ENCODE results near the gene AJAP1.

AJAP1 gene

GRCh38 chr1:4624141-4624715 is 30.2 kb upstream of the AJAP1 start:
- H3K4me3 ChIP-seq (ENCODE audit: low read depth, low read length) = no peak overlapping the region
- no peak for TF ChIP-seq CTCF (IDR thresholded peaks at IDR 0.05; ENCODE audit: insufficient read depth, low read depth, low read length, missing control alignments)
- DNase-seq (ENCODE audit: low read depth) = no peak

GRCh38 chr1:4624801-4625200 is 29.6 kb upstream of the AJAP1 start:
- no peak overlapping the region for H3K4me3 ChIP-seq (ENCODE audit: low read depth, low read length)
- TF ChIP-seq CTCF (IDR thresholded peaks at IDR 0.05; ENCODE audit: insufficient read depth, low read depth, low read length, missing control alignments) = no peak
- no peak for DNase-seq (ENCODE audit: low read depth)

GRCh38 chr1:4626061-4626460 is 28.3 kb upstream of the AJAP1 start:
- no peak for TF ChIP-seq CTCF (IDR thresholded peaks at IDR 0.05; ENCODE audit: insufficient read depth, low read depth, low read length, missing control alignments)
- no peak for DNase-seq (ENCODE audit: low read depth)

GRCh38 chr1:4626560-4627319 is 27.7 kb upstream of the AJAP1 start:
- no peak for DNase-seq (ENCODE audit: low read depth)
- no peak overlapping the region for H3K4me3 ChIP-seq (ENCODE audit: low read depth, low read length)
- TF ChIP-seq CTCF (IDR thresholded peaks at IDR 0.05; ENCODE audit: insufficient read depth, low read depth, low read length, missing control alignments) = no peak

More at GRCh38 chr1:4626061-4626460, 28.3 kb upstream of the AJAP1 start:
- no peak overlapping the region for H3K4me3 ChIP-seq (ENCODE audit: low read depth, low read length)

GRCh38 chr1:4627353-4627752 is 27.1 kb upstream of the AJAP1 start:
- no peak for DNase-seq (ENCODE audit: low read depth)
- TF ChIP-seq CTCF (IDR thresholded peaks at IDR 0.05; ENCODE audit: insufficient read depth, low read depth, low read length, missing control alignments) = no peak

GRCh38 chr1:4628992-4629391 is 25.4 kb upstream of the AJAP1 start:
- H3K4me3 ChIP-seq (ENCODE audit: low read depth, low read length) = no peak overlapping the region
- no peak for DNase-seq (ENCODE audit: low read depth)
- no peak for TF ChIP-seq CTCF (IDR thresholded peaks at IDR 0.05; ENCODE audit: insufficient read depth, low read depth, low read length, missing control alignments)

More at GRCh38 chr1:4627353-4627752, 27.1 kb upstream of the AJAP1 start:
- H3K4me3 ChIP-seq (ENCODE audit: low read depth, low read length) = no peak overlapping the region

Data from GM12865 (cell line).